IPS-18c (cell line): ENCODE measurements around the gene SLC37A1.
"Not testable (repeated sequence)": the region's sequence is repeated elsewhere in the genome, so short reads cannot be mapped to it uniquely, and the experiment has no call there.

Experiments
- H3K4me3 ChIP-seq: 2 replicates; pipeline ENCODE4 v1.7.0; 2013; ENCODE audit warnings: low read depth, mild to moderate bottlenecking, low read length, moderate library complexity; ENCODE audit not compliant: insufficient read depth
- H3K9me3 ChIP-seq: one replicate; pipeline ENCODE4 v1.6.1; 2013; ENCODE audit warnings: mild to moderate bottlenecking, low read length, moderate library complexity; ENCODE audit not compliant: control insufficient read depth, insufficient read depth

Gene SLC37A1

DNA sequence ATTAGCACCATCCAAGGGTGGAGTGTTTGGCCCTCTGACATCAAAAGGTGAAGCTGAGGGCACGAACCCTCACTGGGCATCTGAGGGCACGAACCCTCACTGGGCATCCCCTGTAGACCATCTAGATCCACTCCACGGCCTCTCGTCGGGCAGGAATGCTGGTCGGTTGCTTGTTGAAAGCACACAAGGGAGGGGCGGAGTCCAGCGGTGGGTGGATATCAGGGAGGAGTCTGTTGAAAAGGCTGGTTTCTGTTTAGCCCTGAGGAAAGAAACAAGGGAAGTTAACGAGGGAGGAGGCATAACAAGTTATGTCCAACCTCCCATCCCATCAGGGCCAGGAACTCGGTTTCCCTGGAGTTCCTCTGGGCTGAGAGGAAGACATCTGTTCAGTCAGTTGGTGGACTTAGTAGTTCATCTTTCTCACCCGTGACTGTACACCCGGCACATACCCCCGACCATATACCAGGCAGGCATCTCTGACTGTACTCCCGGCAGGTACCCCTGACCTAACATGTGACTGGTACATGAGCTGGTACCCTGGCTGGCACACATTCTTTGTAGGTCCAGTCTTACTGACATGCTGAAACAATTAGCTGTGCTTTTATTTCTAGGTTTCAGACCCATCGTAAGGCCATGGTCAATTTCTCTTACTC, 107.6 kb downstream of the SLC37A1 start:
- no peaks in the 10 kb centered on the region for H3K9me3 ChIP-seq
- H3K4me3 ChIP-seq: no peak overlapping the region

DNA sequence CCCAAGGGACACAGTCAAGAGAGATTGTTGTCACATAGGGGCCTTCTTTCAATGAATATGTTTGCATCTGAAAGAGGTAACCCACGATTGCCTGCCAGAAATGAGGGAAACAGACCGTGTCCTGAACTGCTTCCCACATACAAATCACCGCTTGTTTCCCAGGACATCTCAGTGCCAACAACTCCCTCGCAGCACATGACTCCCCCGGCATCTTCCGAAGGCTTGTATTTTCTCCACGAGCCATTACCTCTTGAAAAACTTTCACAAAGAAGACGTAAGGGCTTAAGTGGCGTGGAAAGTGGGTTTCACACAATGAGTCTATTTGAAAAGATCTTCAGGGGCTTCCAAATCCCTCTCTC, 108.1 kb downstream of the SLC37A1 start:
- Histone ChIP-seq H3K4me3 (no peak overlapping the region), H3K9me3 (no peaks in the 10 kb centered on the region)

DNA sequence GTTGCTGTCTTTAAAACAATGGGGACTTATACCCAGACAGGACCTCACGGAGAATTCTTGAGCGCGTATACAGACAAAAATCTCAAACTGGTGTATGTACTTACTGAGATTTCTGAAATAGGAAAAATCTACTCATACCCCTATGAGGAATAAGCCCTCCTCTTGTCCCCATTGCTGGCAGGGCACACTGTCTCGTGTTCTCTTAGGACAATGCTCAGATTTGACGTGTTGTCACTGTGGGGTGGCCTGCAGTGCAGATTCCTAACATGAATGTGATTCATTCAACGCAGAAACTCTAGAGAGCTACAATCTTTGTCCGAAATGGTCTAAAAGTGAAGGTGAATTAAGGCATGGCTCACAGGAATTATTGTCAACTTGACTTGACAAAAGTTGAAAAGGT, 108.6 kb downstream of the SLC37A1 start:
- H3K4me3 ChIP-seq: no peak overlapping the region
- no peaks in the 10 kb centered on the region for H3K9me3 ChIP-seq

DNA sequence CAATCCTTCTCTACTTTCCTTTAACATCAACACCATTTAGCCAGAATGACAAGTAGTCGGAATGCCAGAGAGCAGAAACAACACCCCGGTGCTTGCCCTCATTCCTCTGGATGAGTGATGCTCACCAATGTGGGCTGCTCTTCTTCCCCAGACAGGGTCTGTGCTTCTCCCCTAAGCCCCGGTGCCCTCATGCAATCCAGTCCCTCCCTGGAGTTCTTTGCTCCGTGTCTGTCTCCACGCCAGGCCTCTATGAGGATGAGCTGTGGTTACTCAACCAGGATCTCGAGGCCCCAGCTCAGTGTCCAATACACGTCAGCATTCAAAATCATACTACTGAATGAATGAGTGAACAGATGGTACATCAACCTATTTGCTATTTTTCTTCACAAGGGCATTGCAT, 110.0 kb downstream of the SLC37A1 start:
- no peak overlapping the region for H3K4me3 ChIP-seq
- H3K9me3 ChIP-seq: no peaks in the 10 kb centered on the region

DNA sequence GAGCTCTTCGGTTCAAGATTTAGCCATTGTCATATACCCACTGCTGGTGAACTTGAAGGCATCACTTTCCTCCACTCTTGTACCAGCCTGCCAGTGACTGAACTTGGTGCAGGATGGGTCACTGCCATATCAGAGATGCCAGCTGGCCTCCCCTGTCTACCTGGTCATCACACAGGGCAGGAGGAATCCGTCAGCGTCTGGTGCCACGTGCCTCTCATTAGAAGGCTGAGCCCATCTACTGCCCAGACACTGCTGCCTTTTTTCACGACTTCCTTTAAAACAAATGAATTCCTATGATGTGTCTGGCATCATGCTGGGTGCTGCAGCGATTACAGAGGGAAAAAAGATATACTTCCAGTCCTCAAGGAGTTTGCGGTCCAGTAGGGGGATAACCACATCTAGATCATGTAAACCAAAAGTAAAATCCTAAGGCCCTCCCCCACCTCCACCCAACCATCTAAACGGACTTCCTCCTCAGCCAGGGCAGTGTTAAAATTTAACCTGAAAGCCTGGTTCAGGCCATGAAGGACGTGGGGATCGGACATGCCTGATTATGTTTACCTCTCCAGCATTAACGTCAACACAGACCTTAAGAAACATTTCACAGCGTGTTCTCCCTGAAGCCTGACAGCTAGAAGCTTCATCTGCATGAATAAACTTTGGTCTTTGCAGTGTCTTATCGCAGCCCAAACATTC, 110.6 kb downstream of the SLC37A1 start:
- H3K9me3 ChIP-seq: no peaks in the 10 kb centered on the region
- H3K4me3 ChIP-seq: no peak overlapping the region

DNA sequence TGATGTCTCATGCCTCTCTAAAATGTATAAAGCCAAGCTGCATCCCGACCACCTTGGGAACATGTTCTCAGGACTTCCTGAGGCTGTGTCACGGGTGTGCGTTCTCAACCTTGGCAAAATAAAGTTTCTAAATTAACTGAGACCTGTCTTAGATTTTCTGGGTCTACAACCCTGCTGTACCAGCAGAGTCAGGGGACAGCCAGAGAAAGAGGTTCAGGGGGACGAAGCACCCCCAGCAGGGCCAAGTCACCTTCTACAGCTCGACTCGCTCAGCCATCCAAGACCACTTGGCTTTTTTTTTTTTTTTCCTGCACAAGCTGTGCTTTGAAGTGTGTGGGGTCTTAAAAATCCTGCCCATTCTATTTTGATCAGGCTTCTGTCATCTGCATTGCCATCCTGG, 111.3 kb downstream of the SLC37A1 start:
- Histone ChIP-seq H3K9me3 (no peaks in the 10 kb centered on the region), H3K4me3 (no peak overlapping the region)

DNA sequence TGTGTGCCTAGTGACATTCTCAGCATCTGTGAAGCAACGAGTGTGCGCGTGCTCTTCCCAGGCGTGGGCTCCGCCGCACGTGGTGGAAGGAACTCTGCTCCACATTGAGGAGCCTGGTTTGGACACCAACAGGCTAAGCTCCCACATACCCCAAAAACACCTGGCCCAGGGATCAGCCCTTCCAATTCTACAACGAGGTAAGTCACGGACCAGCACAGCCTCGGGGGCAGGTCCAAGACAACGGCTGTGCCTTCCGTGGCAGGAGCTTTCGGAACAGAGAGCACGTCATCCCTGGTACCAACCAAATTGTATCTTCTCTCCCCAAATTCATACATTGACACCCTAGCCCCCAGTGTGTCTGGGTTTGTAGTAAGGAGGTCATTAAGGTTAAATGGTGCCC, 112.5 kb downstream of the SLC37A1 start:
- no peaks in the 10 kb centered on the region for H3K9me3 ChIP-seq
- no peak overlapping the region for H3K4me3 ChIP-seq

DNA sequence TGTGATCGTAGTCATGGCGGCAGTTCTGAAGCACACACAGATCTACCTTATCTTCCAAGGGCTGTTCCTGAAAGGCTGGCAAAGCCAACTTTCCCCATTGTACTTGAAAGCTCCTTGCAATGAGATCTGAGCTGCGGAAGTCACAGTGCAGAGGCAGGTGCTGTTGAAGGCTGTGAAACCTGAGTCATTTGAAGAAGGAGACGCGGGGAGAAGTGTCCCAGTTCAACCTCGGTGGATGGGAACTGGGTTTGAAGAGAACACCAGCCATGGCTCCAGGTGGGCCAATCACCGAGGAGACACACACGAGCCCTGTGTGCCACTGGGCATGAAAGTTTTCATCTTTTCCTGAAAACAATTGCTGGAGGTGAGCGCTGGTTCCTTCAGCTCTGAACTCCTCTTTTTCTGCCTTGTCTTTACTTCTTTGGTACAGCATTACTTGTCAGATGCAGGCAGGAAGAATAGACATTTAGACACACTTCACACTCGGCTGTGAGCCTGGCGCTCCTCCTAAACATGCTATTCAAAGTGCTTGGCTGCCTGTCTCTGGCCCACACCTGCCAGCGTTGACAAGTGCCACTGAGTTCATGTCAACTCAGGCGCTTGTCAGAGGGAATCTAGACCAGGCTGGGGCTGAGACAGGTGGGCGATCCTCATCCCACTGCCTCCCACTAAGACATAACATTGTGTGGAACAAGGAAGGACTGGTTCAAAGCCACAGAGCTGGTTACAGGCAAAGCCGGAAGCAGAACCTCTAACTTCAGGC, 114.1 kb downstream of the SLC37A1 start:
- Histone ChIP-seq H3K9me3 (no peaks in the 10 kb centered on the region), H3K4me3 (no peak overlapping the region)

DNA sequence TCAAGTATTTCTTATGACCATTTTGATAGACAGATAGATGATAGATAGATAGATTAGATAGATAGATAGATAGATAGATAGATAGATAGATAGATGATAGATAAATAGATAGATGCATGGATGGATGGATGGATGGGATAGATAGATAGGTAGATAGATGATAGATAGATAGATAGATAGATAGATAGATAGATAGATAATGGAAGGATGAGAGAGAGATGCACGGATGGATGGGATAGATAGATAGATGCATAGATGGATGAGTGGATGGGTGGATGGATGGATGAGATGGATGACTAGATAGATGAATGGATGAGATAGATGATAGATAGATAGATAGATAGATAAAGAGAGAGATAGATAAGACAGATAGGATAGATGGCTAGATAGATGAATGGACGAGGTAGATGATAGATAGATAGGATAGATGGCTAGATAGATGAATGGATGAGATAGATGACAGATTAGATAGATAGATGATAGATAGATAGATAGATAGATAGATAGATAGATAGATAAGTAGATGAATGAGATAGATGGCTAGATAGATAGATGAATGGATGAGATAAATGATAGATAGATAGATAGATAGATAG, 114.9 kb downstream of the SLC37A1 start:
- H3K4me3 ChIP-seq, H3K9me3 ChIP-seq: not testable (repeated sequence)

DNA sequence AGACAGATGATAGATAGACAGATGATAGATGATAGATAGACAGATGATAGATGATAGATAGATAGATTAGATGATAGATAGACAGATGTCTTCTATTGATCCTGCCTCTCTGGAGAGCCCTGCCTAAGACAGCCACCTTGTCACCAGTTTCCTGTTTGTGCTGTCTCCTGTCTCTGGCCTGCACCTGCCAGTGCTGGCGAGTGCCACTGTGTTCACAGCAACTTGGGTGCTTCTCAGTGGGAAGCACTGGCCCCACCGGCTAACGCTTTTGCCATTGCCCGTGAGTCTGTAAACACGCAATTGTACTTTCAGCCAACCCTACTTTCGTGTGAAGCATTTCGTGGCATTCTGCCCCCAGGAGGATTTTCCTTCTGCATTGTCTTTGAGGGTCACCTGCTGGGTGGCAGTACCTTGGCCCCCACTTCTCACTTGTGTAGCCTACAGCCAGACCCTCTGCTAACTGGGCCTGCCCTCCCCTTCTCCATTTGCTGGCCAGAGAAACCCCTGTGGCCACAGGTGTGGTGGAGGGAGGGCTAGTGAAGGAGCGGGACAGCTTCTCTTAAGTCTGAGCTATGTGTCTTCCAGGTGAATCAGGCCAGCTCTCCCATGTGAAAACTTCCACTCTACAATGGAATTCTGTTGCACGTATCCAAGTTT, 116.4 kb downstream of the SLC37A1 start:
- Histone ChIP-seq H3K4me3 (no peak overlapping the region), H3K9me3 (no peaks in the 10 kb centered on the region)

DNA sequence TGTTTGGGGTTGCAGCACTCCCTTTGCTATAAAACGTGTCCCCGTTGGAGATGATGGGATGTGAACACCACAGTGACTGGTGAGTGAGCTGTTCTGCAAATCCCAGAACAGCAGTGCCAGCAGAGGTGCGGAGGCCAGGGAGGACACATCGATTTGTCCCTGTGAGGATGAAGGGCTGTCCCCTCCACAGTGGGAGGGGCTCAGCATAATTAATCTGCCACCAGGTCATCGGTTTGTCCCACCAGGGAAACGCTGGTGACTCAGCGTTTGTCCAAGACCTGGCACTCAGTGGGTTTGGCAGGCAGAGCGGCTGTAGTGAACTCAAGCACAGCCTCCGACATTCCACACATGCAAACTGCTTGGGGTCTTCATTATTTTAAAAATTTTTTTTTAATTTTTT, 117.0 kb downstream of the SLC37A1 start:
- Histone ChIP-seq H3K4me3 (no peak overlapping the region), H3K9me3 (no peaks in the 10 kb centered on the region)
